Progenitor cell of endocrine pancreas (in vitro differentiated cells): ENCODE measurements around the gene METTL26. TPM values are rescaled to one million over a fixed set of nuclear protein-coding genes. Genes with fewer than 3 reads are reported as not detected.

Source experiments
- DNase-seq: peaks from one replicate; pipeline ENCODE4 v3.0.0; 2021; ENCODE audit warnings: low spot score; ENCODE audit not compliant: unreplicated experiment
- H3K27ac Mint-ChIP-seq: 2 replicates; pipeline ENCODE4 v1.8.0; 2021; ENCODE audit warnings: mild to moderate bottlenecking, moderate library complexity, mixed read lengths
- H3K27me3 Mint-ChIP-seq: 2 replicates; pipeline ENCODE4 v1.8.0; 2021; ENCODE audit warnings: mixed read lengths
- H3K36me3 Mint-ChIP-seq: 2 replicates; pipeline ENCODE4 v1.8.0; 2022; ENCODE audit warnings: mixed read lengths; ENCODE audit not compliant: insufficient read depth
- H3K4me1 Mint-ChIP-seq: 2 replicates; pipeline ENCODE4 v1.8.0; 2021; ENCODE audit warnings: low read depth, mixed read lengths
- H3K4me3 Mint-ChIP-seq: 2 replicates; pipeline ENCODE4 v1.8.0; 2021; ENCODE audit warnings: low read depth, mild to moderate bottlenecking, moderate library complexity, mixed read lengths
- H3K9me3 Mint-ChIP-seq: 2 replicates; pipeline ENCODE4 v1.8.0; 2021; ENCODE audit warnings: low read depth, mixed read lengths
- CTCF ChIP-seq: fragments of 200-600 bp; sonication (generic); IDR thresholded peaks from one replicate; pipeline ENCODE4 v1.5.0; 2021; ENCODE audit warnings: antibody characterized with exemption, mild to moderate bottlenecking; ENCODE audit not compliant: unreplicated experiment
- total RNA-seq: library from RNA; stranded (reverse); gene quantifications from 2 replicates; pipeline ENCODE4 v1.2.1, GENCODE V29; 2021

METTL26 gene
- total RNA-seq, 1 donor from 2014 or later, result 64.0 TPM

DNA sequence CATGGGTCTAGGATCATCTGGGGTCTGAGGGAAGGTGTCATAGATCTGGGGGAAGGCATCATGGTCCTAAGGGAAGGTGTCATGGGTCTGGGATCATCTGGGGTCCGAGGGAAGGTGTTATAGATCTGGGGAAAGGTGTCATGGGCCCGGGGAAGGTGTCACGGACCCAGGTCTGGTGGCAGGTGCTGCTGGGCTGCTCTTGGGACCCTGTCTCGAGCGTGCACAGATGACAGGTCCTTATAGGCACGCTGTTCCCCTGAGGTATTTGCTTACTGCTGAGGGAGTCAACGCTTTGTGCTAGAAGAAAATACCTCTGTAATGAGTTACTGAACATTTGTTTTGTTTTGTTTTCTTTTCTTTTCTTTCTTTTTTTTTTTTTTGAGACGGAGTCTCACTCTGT is 44.9 kb downstream of the METTL26 start:
- DNase-seq, result no peak
- Mint-ChIP-seq H3K27me3 (peaks cover 3% of the 10 kb centered on the region), H3K27ac (peak overlapping the region; percentile 90), H3K4me1 (peaks cover 23% of the 10 kb centered on the region), H3K4me3 (peak overlapping the region; percentile 80), H3K36me3 (peaks cover 3% of the 10 kb centered on the region), H3K9me3 (no peaks in the 10 kb centered on the region)
- TF ChIP-seq CTCF, result no peak

- H3K27me3 Mint-ChIP-seq, result peaks cover 6% of the 10 kb centered on the region
- DNase-seq, result no peak
- peaks cover 23% of the 10 kb centered on the region for H3K4me1 Mint-ChIP-seq
- H3K4me3 Mint-ChIP-seq, result peak overlapping the region; percentile 80
- peak overlapping the region; percentile 90 for H3K27ac Mint-ChIP-seq
- no peaks in the 10 kb centered on the region for H3K9me3 Mint-ChIP-seq
- peaks cover 3% of the 10 kb centered on the region for H3K36me3 Mint-ChIP-seq
- no peak for TF ChIP-seq CTCF
Observed at GRCh38 chr16:590815-591200, 45.3 kb downstream of the METTL26 start.

DNA sequence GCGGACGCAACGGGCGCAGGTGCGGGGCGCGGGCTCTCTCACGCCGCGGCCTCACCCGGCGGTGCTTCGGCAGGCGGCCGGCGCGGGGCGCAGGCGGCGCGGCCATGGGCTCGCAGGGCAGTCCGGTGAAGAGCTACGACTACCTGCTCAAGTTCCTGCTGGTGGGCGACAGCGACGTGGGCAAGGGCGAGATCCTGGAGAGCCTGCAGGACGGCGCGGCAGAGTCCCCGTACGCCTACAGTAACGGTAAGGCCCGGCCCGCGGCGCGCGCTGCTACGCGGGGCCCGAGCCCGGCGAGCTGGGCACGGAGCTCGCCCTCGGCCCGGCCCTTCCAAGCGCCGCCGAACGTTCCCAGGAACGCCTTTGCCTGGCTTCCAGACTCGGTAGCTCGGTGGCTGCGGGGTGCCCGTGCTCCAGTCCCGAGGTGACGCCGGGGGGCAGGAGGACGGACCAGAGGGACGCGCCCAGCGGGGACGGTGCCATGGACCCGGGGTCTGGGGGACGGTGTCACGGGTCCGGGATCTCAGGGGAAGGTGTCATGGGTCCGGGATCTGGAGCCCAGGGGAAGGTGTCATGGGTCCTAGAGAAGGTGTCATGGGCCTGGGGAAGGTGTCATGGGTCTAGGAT is 45.8 kb downstream of the METTL26 start:
- H3K9me3 Mint-ChIP-seq, result no peaks in the 10 kb centered on the region
- no peak for DNase-seq
- H3K4me1 Mint-ChIP-seq, result peaks cover 23% of the 10 kb centered on the region
- peaks cover 11% of the 10 kb centered on the region for H3K27me3 Mint-ChIP-seq
- peak overlapping the region; percentile 80 for H3K4me3 Mint-ChIP-seq
- no peak for TF ChIP-seq CTCF
- peak overlapping the region; percentile 90 for H3K27ac Mint-ChIP-seq
- peaks cover 3% of the 10 kb centered on the region for H3K36me3 Mint-ChIP-seq

DNA sequence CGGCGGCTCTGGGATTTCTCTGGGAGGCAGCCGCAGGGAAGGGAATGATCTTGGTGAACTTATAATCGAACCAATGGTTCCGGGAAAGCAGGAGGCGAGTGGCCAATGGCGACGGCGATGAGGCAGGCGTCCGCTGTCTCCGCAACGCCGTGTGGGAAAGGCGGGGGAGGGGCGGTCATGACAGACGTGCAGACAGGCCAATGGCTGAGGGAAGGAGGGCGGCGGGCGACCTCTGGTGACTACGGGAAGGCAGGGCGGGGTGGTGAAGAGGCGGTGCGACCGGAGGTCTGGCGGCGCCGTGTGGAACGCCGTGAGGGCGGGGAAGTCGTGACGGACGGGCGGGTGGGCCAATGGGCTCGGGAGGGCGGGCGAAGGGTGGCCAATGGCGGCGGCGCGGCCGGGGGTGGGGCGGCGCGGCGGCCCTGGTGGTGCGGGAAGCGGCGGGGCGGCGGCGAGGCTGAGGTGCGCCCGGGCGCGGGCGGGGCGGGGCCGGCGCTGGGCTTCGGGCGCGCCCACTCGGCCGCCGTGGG is 46.4 kb downstream of the METTL26 start, which contains the start of gene RAB40C:
Gene RAB40C (plus strand): TSS at position 409 of the 530 bp plus-strand sequence. CDS start 226 bp downstream, outside the sequence.
- peak; percentile 97 for DNase-seq
- no peak for TF ChIP-seq CTCF
- peaks cover 12% of the 10 kb centered on the region for H3K27me3 Mint-ChIP-seq
- no peaks in the 10 kb centered on the region for H3K9me3 Mint-ChIP-seq
- H3K4me1 Mint-ChIP-seq, result peaks cover 23% of the 10 kb centered on the region
- H3K27ac Mint-ChIP-seq, result peak within 1 kb of the TSS; percentile 99
- peak within 1 kb of the TSS; percentile 94 for H3K4me3 Mint-ChIP-seq
- H3K36me3 Mint-ChIP-seq, result peaks cover 3% of the 10 kb centered on the region

DNA sequence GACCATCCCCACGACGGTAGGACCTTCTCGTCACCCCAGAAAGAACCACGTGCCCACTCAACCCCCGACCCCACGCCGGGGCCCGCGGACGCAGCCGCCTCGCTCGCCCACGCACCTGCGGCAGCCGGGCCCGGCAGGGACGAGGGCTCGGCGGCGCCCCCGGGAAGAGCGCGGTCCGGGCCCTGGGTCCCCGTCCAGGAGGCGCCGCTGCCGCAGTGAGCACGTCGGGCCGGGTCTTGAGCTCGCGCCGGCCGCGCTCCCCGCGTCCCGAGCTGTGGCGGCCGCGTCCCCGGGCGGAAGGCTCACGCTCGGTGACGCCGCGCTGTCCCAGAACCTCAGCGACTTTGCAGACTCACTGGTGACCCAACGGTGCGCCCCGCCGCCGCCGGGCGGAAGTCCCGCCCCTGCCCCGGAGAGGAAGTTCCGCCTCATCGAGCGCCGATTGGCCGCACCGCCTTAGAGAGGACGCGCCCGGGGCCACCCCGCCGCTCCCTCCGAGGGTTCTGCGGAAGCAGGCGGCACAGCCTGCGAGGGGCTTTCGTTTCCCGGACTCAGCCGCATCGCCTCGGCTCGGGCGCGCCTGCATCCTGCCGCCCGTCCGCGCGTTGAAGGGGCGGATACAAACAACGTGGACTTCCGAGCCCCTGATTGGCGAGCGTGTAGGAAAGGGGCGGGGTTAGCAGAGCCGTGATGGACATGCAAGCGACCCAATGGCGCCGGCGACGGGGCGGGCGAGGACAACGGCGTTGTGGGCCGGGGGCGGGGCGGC is 47.0 kb downstream of the METTL26 start:
- Mint-ChIP-seq H3K36me3 (peaks cover 3% of the 10 kb centered on the region), H3K27me3 (peaks cover 12% of the 10 kb centered on the region), H3K27ac (peak overlapping the region; percentile 99)

More for the DNA sequence above, 47.0 kb downstream of the METTL26 start:
- peak; percentile 96 for DNase-seq
- TF ChIP-seq CTCF, result no peak
- no peaks in the 10 kb centered on the region for H3K9me3 Mint-ChIP-seq
- H3K4me3 Mint-ChIP-seq, result peak overlapping the region; percentile 94
- peaks cover 22% of the 10 kb centered on the region for H3K4me1 Mint-ChIP-seq
